Fibroblast of the aortic adventitia (primary cell): ENCODE data around the gene PCCA. TPM values are rescaled to one million over a fixed set of nuclear protein-coding genes. Genes with fewer than 3 reads are reported as not detected.

Experiments
- DNase-seq: peaks from one replicate; pipeline ENCODE4 v3.0.0-alpha.2; 2010; ENCODE audit warnings: low read depth
- H3K4me3 ChIP-seq: 2 replicates; pipeline ENCODE4 v1.5.1; 2011; ENCODE audit warnings: low read depth, mild to moderate bottlenecking, control low read depth, low read length, moderate library complexity
- total RNA-seq: library from RNA; depleted of rRNA; stranded (reverse); fragments of >200 nt; gene quantifications from 2 replicates; pipeline ENCODE4 v1.2.3, GENCODE V29; 2012; ENCODE audit warnings: low replicate concordance
- TF ChIP-seq, protein P1 (sequence below): IDR thresholded peaks from 2 replicates; pipeline ENCODE4 v1.5.1; 2011; ENCODE audit warnings: mild to moderate bottlenecking, low read length, control low read depth, inconsistent platforms; ENCODE audit not compliant: insufficient read depth

PCCA gene
- total RNA-seq, 1 donor, result 23.8 TPM

DNA sequence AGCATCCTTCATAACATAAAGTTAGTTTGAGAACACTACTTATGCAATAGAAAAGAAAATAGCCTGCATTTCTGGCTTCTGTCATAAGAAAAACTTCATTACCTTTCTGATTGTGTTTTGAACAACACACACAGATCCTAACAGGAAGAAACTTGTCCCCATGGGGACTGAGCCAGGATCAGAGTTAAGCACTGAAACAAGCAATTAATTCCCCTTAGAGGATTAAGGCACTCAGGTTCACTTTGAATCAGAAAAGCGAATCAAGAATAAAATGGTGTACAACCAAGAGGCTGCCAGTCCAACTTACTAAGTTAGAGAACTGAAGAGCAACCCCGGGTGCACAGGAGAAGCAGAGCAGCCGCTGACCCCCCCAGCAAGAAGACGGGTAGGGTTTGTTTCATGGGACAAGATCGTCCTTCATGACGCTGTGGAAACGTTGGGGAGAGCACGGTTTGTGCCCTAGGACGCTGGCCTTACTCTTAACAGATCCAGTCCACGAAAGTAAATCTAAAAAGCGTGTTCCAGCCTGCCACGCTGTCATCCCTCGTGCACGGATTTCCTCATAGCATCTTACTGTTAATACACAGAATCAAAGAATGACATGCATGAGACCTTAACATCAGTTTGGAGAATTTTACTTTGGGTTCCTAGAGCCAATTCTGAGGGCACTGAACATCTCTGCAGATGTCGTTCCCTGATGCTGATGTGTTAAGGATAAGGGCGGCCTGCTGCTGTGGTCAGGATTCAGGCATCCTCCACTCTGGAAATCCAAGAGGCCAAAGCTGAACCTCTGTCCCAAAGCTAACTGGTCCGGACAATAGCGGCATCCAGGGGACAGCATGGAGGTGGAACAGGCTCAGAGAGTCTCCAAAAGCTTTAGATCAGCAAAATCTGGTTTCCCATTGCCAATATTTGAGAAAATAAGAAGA lies 453.3 kb downstream of the PCCA start:
- TF ChIP-seq, protein P1, sequence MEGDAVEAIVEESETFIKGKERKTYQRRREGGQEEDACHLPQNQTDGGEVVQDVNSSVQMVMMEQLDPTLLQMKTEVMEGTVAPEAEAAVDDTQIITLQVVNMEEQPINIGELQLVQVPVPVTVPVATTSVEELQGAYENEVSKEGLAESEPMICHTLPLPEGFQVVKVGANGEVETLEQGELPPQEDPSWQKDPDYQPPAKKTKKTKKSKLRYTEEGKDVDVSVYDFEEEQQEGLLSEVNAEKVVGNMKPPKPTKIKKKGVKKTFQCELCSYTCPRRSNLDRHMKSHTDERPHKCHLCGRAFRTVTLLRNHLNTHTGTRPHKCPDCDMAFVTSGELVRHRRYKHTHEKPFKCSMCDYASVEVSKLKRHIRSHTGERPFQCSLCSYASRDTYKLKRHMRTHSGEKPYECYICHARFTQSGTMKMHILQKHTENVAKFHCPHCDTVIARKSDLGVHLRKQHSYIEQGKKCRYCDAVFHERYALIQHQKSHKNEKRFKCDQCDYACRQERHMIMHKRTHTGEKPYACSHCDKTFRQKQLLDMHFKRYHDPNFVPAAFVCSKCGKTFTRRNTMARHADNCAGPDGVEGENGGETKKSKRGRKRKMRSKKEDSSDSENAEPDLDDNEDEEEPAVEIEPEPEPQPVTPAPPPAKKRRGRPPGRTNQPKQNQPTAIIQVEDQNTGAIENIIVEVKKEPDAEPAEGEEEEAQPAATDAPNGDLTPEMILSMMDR, result no peak
- no peak overlapping the region for H3K4me3 ChIP-seq
- DNase-seq, result no peak

DNA sequence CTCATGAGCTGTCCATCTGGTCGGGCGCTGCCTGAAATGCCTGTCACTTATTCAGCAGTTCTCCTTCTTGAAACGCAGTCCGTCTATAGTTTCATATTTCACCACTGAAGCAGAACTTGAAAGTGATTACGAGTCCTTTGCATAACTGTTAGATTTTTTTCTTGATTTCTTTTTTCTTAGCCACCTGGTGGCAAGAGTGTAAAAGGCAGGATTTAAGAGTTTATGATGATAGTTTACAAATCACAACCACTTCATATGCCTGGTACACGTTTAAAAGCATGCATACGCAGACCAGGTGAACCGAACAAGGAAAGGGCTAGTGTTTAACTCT lies 453.9 kb downstream of the PCCA start:
- DNase-seq, result peak; percentile 62
- TF ChIP-seq, protein P1, result peak; percentile 64
- H3K4me3 ChIP-seq, result no peak overlapping the region

DNA sequence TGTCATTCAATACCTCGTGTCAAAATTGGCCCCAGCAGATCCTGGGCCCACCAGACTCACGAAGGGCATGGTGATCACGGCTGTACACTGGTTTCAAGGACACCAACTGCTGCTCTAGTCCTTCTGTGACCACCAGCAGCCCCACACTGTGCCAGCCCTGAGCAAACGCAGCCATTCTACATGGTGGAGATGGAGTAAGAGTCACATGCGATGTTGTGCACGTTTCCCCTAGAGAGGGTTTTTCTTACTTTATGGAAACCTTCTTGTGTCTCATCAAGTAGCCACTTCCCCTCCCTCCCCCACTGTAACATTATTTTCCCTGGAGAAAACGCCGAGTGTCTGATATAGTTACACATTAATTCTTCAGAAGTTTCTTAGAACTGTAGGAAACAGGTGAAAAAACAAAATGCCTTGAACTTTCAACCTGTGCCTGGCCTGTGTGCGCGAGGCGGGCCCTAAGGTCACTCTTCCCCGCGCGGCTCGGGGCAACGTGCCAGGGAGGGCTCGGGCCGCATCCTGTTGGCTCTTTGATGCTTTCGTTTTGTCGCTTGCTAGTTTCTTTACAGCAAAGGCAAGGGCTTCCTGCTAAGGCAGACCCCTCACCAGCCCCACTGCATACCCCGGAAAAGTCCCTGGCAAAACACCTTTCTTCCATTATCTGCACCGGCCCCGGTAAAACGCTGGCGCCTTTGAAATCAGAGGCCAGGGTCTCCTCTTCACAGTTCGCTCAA lies 455.1 kb downstream of the PCCA start:
- DNase-seq, result no peak
- no peak overlapping the region for H3K4me3 ChIP-seq
- TF ChIP-seq, protein P1, result no peak

DNA sequence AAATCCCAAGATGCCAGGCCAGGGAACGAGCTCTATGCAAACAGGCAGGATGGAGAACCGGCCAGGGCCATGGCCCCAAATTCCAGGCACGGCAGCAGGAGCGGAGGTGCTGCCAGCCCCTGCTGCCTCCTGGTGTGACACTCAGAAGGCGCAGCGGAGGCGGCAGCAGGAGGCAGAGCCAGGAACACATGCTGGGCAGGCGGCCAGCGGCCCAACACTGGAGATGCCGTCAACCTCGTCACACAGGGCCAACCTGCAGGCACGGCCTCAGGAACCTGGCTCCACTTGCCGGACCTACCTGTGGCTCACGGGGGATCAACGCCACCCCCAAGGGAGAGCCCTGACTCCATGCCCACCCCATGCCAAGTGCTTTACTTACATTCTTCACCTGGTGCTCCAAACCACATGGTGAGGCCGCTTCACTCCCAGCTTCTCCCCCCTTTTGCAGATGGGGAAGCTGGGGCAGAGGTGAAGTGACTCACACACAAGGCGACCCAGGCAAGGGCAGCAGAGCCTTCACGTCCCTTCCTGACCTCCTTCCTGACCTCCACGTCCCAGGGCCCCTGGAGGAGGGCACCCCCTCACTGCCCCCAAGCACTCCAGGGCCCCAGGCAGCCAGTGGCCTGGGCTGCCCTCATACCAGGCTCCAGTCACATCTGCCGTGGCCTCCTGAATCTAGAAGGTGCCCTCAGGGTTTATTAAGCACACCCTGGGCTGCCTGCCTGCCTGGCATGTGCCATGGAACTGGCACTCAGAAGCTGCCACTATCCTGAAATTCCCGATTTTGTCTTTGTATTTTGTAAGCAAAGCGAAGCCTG lies 456.2 kb downstream of the PCCA start:
- no peak overlapping the region for H3K4me3 ChIP-seq
- TF ChIP-seq, protein P1, result no peak
- no peak for DNase-seq

DNA sequence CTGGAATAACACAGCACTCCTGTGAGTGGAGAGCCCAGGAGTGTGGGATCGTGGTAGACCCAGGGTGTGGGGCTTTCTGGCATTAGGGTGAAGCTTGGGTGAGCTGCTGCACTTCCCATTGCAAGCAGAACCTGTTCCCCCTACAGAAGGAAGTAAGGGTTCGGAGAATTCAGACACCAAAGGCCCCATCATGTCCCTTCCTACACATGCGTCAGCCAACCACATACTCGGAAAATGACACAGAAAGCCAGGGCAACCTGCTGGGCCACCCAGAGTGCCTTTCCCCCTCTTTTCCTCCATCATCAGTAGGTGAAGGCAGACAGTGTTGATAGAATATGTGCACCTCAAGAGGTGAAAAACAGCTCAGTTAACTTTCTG lies 456.8 kb downstream of the PCCA start:
- DNase-seq, result no peak
- TF ChIP-seq, protein P1, result no peak
- no peak overlapping the region for H3K4me3 ChIP-seq

DNA sequence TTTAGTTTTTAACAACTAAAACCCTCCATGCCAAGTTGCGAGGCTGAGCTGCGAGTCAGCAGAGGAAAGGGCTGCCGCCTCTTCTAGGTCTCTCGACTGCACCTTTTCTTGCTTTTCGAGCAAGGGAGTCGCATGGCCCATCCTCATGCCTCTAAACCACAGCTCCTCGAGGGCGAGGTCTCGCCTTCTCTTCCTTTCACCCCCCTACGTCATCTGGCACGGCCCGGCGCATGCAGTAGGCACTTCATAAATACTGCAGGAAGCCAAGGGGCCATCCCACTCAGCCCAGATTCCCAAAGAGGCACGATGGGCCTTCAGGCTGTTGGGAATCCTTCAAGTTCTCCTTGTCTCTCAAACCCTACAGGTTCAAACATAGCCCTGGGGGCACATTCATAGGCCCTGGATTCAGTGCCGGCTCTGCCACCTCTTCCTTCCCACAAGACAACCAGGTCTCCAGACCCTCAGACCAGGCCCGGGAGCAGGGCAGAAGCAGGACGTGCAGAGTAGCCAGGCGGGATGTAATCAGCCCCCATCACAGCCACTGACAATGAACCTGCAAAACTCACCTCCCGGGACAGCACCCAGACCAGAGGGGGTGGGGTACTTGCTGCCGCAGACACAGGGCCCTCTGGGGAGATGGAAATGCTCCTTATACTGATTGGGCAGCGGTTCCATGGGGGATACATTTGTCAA lies 458.0 kb downstream of the PCCA start:
- no peak for DNase-seq
- no peak overlapping the region for H3K4me3 ChIP-seq
- TF ChIP-seq, protein P1, result no peak
